GM12874 (cell line): ENCODE measurements around the gene CFAP45.

Source experiments
- TF ChIP-seq, protein P1 (sequence below): IDR thresholded peaks from 2 replicates; pipeline ENCODE4 v1.5.1; 2011; ENCODE audit warnings: low read depth, mild to moderate bottlenecking, control low read depth, low read length, moderate library complexity; ENCODE audit not compliant: insufficient read depth

CFAP45 gene

DNA sequence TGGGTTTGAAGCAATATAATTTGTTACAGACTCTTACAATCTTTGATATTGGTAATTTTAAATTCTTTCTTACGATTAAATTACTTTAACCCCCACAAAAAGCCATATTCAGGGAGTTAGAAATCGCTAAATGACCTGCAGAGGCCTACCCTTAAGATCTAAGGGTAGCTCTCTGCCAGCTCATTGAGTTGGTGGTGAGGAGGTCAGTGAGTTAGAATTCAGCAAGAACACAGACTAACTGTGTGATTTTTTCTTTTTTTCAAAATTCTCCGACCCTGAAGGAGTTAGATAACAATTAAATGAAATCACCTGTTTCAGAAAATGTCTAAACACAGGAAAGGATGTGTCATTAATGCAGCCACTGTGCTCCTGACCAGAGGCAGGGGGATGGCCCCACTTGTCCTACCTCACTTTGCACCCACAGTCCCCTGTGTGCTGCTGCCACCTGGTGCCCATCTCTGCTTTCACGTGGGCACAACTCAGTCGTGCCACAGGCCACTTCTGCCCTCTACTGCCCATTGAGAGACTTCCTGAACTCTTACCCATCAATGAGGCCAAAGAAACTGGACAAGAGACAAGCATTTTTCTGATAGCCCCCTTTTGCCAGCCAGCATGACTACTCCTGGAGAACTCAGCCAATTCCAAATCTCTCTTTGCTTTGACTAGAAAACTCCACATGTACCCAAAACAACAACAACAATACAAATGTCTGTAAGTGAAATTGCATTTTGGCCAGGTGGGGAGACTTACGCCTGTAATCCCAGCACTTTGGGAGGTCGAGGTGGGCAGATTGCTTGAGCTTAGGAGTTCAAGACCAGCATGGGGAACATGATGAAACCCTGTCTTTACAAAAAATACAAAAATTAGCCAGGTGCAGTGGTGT is 8.4 kb downstream of the CFAP45 start:
- TF ChIP-seq, protein P1, sequence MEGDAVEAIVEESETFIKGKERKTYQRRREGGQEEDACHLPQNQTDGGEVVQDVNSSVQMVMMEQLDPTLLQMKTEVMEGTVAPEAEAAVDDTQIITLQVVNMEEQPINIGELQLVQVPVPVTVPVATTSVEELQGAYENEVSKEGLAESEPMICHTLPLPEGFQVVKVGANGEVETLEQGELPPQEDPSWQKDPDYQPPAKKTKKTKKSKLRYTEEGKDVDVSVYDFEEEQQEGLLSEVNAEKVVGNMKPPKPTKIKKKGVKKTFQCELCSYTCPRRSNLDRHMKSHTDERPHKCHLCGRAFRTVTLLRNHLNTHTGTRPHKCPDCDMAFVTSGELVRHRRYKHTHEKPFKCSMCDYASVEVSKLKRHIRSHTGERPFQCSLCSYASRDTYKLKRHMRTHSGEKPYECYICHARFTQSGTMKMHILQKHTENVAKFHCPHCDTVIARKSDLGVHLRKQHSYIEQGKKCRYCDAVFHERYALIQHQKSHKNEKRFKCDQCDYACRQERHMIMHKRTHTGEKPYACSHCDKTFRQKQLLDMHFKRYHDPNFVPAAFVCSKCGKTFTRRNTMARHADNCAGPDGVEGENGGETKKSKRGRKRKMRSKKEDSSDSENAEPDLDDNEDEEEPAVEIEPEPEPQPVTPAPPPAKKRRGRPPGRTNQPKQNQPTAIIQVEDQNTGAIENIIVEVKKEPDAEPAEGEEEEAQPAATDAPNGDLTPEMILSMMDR: peak; percentile 96

DNA sequence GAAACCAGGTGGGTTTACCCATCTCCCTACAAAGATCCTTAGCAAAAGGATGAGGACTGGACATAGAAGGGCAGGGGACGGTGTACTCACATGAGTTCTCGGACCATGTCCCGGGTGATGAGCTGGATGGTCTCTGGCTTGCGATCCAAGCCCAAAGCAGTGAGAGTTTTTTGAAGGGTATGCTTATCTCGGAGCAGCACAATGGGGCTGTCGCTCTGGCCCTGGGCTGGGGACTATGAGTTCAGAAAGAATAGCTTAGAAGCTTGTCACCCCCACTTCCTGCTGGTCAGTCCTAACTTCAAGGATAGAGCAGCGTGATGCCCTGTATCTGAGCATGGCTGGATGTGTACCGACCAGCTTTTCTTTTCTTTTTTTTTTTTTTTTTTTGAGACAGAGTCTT is 9.6 kb downstream of the CFAP45 start:
- TF ChIP-seq, protein P1: no peak

DNA sequence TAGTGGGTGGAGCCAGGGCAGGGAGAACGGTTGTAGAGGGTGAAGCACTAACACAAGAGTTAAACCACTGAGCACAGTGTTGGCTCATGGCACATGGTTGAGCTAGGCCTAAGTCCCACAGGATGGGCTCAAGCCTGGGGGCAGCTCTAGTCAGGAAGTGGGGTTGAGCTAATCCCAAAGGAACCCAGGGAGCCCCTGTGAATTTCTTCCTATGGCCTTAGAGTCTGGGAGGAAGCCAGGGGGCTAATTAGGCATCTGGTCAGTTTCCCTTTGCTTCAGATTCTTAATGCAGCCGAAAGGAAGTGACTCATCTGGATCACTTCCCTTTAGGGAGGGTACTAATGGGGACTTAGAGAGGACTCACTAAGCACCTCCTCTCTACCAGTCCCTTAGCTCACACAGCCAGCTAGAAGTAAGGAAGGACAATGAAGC is 10.1 kb downstream of the CFAP45 start:
- TF ChIP-seq, protein P1: no peak

DNA sequence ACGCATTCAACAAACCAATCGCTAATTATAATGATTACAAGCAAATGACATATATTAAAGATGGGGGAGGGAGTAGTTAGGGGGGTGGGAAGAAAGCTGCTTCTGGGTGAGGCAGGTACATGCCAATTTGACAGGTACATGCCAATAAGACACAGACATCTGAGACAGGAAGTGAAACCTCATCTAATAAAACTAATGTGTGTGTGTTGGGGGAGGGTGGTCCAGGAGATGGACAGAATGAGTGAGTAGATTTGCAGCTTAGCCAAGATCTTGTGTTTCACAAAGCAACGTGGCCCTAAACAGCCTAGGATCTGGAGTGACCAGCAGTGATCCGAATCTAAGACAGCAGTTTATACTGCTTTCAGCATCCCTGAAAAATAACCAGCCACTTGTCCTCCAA is 10.8 kb downstream of the CFAP45 start:
- TF ChIP-seq, protein P1: no peak

DNA sequence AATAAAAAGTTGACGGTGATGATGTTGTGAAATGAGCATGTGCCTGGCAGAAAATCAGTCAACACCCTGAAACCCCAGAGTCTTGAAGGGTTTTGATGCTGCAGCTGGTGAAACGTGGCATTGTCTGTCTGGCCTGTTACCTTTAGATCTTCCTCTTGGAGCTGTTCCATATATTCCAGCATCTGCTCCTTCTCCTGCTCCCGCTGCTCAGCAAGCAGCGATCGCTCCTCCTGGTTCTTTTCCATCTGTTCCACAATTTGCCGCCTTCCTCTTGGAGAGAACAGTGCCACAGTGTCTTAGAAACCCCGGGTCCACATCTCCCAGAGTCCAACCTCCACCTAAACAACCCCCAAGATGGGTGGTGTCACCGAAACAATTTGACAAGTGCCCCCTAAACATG is 15.7 kb downstream of the CFAP45 start:
- TF ChIP-seq, protein P1: no peak

DNA sequence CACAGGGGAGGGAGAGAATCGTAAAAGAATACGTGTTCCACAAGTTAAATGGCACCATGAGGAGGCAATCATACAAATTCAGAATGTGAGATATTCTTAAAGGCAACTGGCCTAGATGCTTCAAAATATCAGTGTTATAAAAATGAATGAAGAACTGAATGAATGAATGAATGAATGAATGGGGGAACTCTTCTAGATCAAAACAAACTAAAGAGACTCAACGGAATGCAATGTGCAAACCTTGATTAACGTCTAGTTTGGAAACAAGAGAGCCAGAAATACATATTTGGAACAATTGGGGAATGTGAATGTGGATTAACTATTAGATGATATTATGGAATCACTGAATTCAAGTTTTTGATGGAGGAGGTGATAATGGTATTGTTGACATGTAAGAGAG is 16.8 kb downstream of the CFAP45 start:
- TF ChIP-seq, protein P1: no peak

DNA sequence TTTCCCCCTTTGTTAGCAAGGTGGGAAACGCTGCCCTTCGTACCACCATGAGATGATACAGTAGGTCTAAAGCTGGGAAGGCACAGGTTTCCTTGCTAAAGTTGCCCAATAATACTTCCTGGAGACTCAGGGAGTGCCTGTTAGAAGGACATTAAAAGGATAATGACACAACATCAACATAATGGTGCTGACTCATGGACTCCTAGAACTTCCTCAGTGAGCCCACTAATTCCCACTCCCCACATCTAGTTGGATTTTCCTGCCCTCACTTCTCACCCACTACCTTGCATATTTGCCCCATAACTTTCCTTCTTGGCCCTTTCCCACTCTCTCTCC is 17.5 kb downstream of the CFAP45 start:
- TF ChIP-seq, protein P1: no peak
